Mesendoderm (in vitro differentiated cells): ENCODE measurements around the gene IFT81.
"Not testable (repeated sequence)": the region's sequence is repeated elsewhere in the genome, so short reads cannot be mapped to it uniquely, and the experiment has no call there.

ENCODE experiments used
- DNase-seq: peaks from one replicate; pipeline ENCODE4 v3.0.0; 2013
- H2AK5ac ChIP-seq: 2 replicates; pipeline ENCODE4 v1.6.1; 2013; ENCODE audit warnings: low read length, inconsistent platforms
- H2BK120ac ChIP-seq: 2 replicates; pipeline ENCODE4 v1.6.1; 2013; ENCODE audit warnings: low read depth, mild to moderate bottlenecking, low read length, moderate library complexity, mixed read lengths
- H2BK15ac ChIP-seq: replicated peaks from 2 replicates; pipeline ENCODE4 v1.6.1; 2013; ENCODE audit warnings: low read depth, mild to moderate bottlenecking, moderate library complexity
- H2BK5ac ChIP-seq: 2 replicates; pipeline ENCODE4 v1.6.1; 2013; ENCODE audit warnings: low read length, inconsistent platforms
- H3K18ac ChIP-seq: 2 replicates; pipeline ENCODE4 v1.6.1; 2013; ENCODE audit warnings: mild to moderate bottlenecking, low read length, mixed read lengths
- H3K23ac ChIP-seq: one replicate; pipeline ENCODE4 v1.6.1; 2013; ENCODE audit warnings: low read length
- H3K27ac ChIP-seq: 2 replicates; pipeline ENCODE4 v1.5.1; 2013; ENCODE audit warnings: low read depth, mild to moderate bottlenecking, inconsistent platforms, low read length, moderate library complexity
- H3K27me3 ChIP-seq: 2 replicates; pipeline ENCODE4 v1.6.1; 2013; ENCODE audit warnings: low read length, control low read depth, mild to moderate bottlenecking, inconsistent platforms; ENCODE audit not compliant: insufficient read depth, poor library complexity
- H3K36me3 ChIP-seq: 2 replicates; pipeline ENCODE4 v1.6.1; 2013; ENCODE audit warnings: low read length, inconsistent platforms; ENCODE audit not compliant: control insufficient read depth, insufficient read depth
- H3K4ac ChIP-seq: one replicate; pipeline ENCODE4 v1.6.1; 2013; ENCODE audit warnings: low read depth, mild to moderate bottlenecking, low read length, moderate library complexity
- H3K4me1 ChIP-seq: 2 replicates; pipeline ENCODE4 v1.6.1; 2013; ENCODE audit warnings: low read depth, low read length, inconsistent platforms; ENCODE audit not compliant: control insufficient read depth
- H3K4me2 ChIP-seq: 2 replicates; pipeline ENCODE4 v1.6.1; 2013; ENCODE audit warnings: low read length
- H3K4me3 ChIP-seq: 2 replicates; pipeline ENCODE4 v1.5.1; 2013; ENCODE audit warnings: mild to moderate bottlenecking, low read length
- H3K56ac ChIP-seq: one replicate; pipeline ENCODE4 v1.6.1; 2013; ENCODE audit warnings: low read length
- H3K79me1 ChIP-seq: 2 replicates; pipeline ENCODE4 v1.6.1; 2013; ENCODE audit warnings: low read length, inconsistent platforms
- H3K79me2 ChIP-seq: 2 replicates; pipeline ENCODE4 v1.6.1; 2013; ENCODE audit warnings: mild to moderate bottlenecking, low read length; ENCODE audit not compliant: control insufficient read depth, insufficient read depth
- H3K9ac ChIP-seq: 2 replicates; pipeline ENCODE4 v1.6.1; 2013; ENCODE audit warnings: low read length, inconsistent platforms
- H4K5ac ChIP-seq: one replicate; pipeline ENCODE4 v1.6.1; 2013; ENCODE audit warnings: low read length
- H4K8ac ChIP-seq: one replicate; pipeline ENCODE4 v1.6.1; 2013; ENCODE audit warnings: low read depth, mild to moderate bottlenecking, control low read depth, low read length, moderate library complexity
- WGBS: extraction: QIAGEN DNeasy Blood & Tissue Kit; methylation state at CpG from one replicate; pipeline ENCODE4 v1.1.7; 2013; ENCODE audit warnings: low lambda C conversion rate, missing lambda C conversion rate; ENCODE audit not compliant: insufficient coverage; ENCODE audit errors: extremely low coverage; 5-methylcytosine and 5-hydroxymethylcytosine counted together

The IFT81 gene

DNA sequence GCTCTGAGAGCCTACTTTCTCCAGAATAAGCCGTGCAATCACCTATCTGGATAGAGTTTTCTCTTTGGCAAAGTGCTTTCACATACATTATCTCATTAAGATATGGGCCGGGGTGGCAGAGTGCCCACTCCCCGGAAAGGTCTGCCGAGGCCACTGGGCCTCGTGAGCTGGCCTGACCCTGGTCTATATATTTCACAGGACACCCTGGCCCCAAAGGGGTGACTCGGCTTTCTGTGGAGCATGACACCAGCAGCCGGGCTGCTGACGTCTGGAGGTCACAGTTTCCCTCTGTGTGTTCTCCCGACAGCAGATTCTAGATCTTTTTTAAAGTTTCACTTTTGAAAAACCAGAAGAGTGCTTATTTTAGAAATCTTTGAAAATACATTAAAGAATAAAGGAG is 129.0 kb downstream of the IFT81 start:
- Histone ChIP-seq H3K18ac (no peak overlapping the region), H3K56ac (no peak overlapping the region), H3K9ac (no peak overlapping the region), H3K79me1 (no peaks in the 10 kb centered on the region), H2AK5ac (no peak overlapping the region), H4K8ac (no peak overlapping the region), H3K23ac (no peak overlapping the region), H2BK120ac (no peak overlapping the region), H2BK15ac (no peak overlapping the region), H3K4me2 (no peak overlapping the region), H3K4ac (no peak overlapping the region), H3K36me3 (no peaks in the 10 kb centered on the region), H4K5ac (no peak overlapping the region), H3K4me3 (no peak overlapping the region), H3K79me2 (no peaks in the 10 kb centered on the region), H3K27me3 (no peaks in the 10 kb centered on the region), H2BK5ac (no peak overlapping the region), H3K27ac (no peak overlapping the region), H3K4me1 (no peaks in the 10 kb centered on the region)
- WGBS = no CpG with 5 or more reads among the region's 9 CpGs
- no peak for DNase-seq

DNA sequence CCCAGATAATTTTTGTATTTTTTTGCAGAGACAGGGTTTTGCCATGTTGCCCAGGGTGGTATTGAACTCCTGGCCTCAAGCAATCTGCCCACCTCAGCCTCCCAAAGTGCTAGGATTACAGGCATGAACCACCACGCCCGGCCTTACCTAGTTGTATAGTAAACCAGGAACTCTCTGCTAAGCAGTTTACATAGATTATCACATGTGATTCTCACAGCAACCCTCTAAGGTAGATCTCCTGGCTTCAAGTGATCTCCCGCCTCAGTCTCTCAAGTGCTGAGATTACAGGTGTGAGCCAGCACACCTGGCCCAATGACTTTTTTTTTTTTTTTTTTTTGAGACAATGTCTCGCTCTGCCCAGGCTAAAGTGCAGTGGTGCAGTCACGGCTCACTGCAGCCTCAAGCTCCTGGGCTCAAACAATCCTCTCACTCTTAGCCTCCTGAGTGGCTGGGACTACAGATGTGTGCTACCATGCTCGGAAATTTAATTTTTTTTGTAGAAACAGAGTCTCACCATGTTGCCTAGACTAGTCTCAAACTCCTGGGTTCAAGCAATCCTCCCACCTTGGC is 130.9 kb downstream of the IFT81 start:
- Histone ChIP-seq H2BK15ac (no peak overlapping the region), H3K23ac (no peak overlapping the region), H3K18ac (no peak overlapping the region), H3K56ac (no peak overlapping the region), H3K79me2 (no peaks in the 10 kb centered on the region), H3K79me1 (no peaks in the 10 kb centered on the region), H2AK5ac (no peak overlapping the region), H3K36me3 (no peaks in the 10 kb centered on the region), H3K4me3 (no peak overlapping the region), H3K27ac (no peak overlapping the region), H4K5ac (no peak overlapping the region), H3K4me1 (no peaks in the 10 kb centered on the region), H2BK120ac (no peak overlapping the region), H2BK5ac (no peak overlapping the region), H4K8ac (no peak overlapping the region), H3K9ac (no peak overlapping the region), H3K27me3 (no peaks in the 10 kb centered on the region), H3K4ac (no peak overlapping the region), H3K4me2 (no peak overlapping the region)
- WGBS = no CpG with 5 or more reads among the region's 6 CpGs
- DNase-seq = no peak

DNA sequence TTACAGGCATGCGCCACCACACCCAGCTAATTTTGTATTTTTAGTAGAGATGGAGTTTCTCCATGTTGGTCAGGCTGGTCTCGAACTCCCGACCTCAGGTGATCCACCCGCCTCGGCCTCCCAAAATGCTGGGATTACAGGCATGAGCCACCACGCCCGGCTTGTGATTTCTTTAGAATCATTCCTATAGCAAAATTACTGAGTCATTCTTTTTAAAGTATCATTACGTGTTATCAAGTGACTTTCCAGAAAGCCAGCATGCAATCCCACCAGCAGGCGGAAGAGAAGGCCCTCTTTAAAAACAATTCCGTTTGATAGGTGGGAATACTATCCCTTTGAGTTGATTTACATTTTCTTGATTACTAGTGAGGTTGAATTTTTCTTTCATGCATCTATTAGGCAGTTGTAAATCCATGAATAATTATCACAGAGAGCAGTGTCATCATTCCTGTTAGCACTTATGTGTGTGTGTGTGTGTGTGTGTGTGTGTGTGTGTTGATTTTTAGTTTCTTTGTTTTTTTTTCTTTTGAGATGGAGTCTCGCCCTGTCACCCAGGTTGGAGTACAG is 131.8 kb downstream of the IFT81 start:
- no CpG with 5 or more reads among the region's 11 CpGs for WGBS

DNA sequence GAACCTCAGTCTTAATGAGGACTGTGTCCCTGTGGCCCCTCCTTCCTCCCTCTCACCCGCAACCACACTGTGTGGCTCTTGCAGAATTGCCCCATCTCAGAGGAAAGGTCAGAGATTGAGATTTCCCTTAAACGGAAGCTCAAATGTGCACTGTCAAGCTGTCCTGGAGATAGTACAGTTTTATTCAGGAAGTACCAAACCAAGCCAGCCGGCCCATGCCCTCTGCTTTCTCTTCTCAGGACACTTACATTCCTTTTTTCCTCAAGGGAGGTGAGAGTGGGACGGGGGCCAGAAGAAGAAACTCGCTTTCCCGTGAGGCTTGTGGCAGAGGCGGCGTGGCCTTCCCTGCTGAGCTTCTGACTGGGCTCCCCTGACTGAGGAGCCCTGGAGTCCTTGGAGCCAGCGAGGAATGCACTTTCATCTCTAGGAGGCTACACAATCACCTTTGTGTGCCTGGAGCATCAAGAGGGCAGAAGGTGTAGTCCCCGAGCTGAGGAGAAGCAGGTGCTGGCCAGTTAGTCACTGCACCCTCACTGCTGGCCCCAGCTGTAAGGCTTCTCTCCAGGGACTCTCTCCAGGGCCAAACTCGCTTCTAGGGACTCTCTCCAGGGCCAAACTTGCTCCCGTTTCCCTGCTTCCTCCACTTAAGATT is 132.7 kb downstream of the IFT81 start:
- no peak for DNase-seq
- no peak overlapping the region for H3K4ac ChIP-seq
- no peak overlapping the region for H3K18ac ChIP-seq
- H3K23ac ChIP-seq = no peak overlapping the region
- no peak overlapping the region for H3K9ac ChIP-seq
- no peaks in the 10 kb centered on the region for H3K79me2 ChIP-seq
- no peak overlapping the region for H2BK120ac ChIP-seq
- H3K56ac ChIP-seq = no peak overlapping the region
- H2BK5ac ChIP-seq = no peak overlapping the region
- no peaks in the 10 kb centered on the region for H3K4me1 ChIP-seq
- WGBS = no CpG with 5 or more reads among the region's 12 CpGs
- H3K79me1 ChIP-seq = no peaks in the 10 kb centered on the region
- no peak overlapping the region for H2AK5ac ChIP-seq
- H2BK15ac ChIP-seq = no peak overlapping the region
- no peaks in the 10 kb centered on the region for H3K27me3 ChIP-seq
- no peak overlapping the region for H4K5ac ChIP-seq
- H3K4me3 ChIP-seq = no peak overlapping the region
- no peak overlapping the region for H3K27ac ChIP-seq
- no peaks in the 10 kb centered on the region for H3K36me3 ChIP-seq
- H3K4me2 ChIP-seq = no peak overlapping the region
- no peak overlapping the region for H4K8ac ChIP-seq

More for the DNA sequence above, 131.8 kb downstream of the IFT81 start:
- not testable (repeated sequence) for H2AK5ac ChIP-seq, H3K4me1 ChIP-seq, H3K4ac ChIP-seq, H4K5ac ChIP-seq, H3K18ac ChIP-seq, H3K36me3 ChIP-seq, H3K4me3 ChIP-seq, H3K9ac ChIP-seq, H2BK120ac ChIP-seq, H2BK15ac ChIP-seq, H3K23ac ChIP-seq, H3K56ac ChIP-seq, H3K79me1 ChIP-seq, H3K27ac ChIP-seq, DNase-seq, H3K4me2 ChIP-seq, H4K8ac ChIP-seq, H3K79me2 ChIP-seq, H2BK5ac ChIP-seq, H3K27me3 ChIP-seq

DNA sequence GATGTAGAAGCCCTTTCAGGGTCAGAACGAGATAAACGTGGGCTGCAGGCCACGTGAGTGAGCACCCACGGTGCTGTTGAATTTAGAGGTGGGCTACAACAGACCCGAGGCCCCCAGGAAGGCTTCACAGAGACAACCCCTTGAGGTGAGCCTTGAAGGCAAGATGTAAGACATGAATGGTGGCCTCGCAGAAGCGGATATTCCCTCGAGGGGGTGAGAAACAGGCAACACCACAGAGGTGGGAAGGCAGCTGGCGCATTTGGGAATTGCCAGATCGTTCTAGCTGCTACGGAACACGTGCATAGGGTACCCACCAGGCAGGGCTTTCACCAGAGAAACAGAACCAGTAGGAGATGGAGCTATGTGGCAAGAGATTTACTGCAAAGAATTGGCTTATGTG is 134.3 kb downstream of the IFT81 start:
- Histone ChIP-seq H3K27me3 (no peaks in the 10 kb centered on the region), H3K79me2 (no peaks in the 10 kb centered on the region), H3K36me3 (no peaks in the 10 kb centered on the region), H3K4me3 (no peak overlapping the region), H3K18ac (no peak overlapping the region), H2BK120ac (no peak overlapping the region), H2BK5ac (no peak overlapping the region), H3K4me1 (no peaks in the 10 kb centered on the region), H3K23ac (no peak overlapping the region), H4K5ac (no peak overlapping the region), H3K79me1 (no peaks in the 10 kb centered on the region), H2BK15ac (no peak overlapping the region), H3K4ac (no peak overlapping the region), H3K56ac (no peak overlapping the region), H3K4me2 (no peak overlapping the region), H3K27ac (no peak overlapping the region), H3K9ac (no peak overlapping the region), H4K8ac (no peak overlapping the region), H2AK5ac (no peak overlapping the region)
- no peak for DNase-seq
- whole genome bisulfite sequencing = no CpG with 5 or more reads among the region's 12 CpGs
